GM06990 (cell line): Measurements from ENCODE around the gene PKIG.

Experiments
- DNase-seq: peaks from one replicate; pipeline ENCODE4 v3.0.0-alpha.2; 2011; ENCODE audit not compliant: insufficient read length; ENCODE audit errors: extremely low read depth
- H3K27me3 ChIP-seq: replicated peaks from 2 replicates; pipeline ENCODE4 v1.6.0; 2011; ENCODE audit warnings: low read length; ENCODE audit not compliant: control insufficient read depth, insufficient read depth
- H3K36me3 ChIP-seq: 2 replicates; pipeline ENCODE4 v1.5.1; 2011; ENCODE audit warnings: low read length; ENCODE audit not compliant: control insufficient read depth, insufficient read depth
- H3K4me3 ChIP-seq: replicated peaks from 2 replicates; pipeline ENCODE4 v1.5.1; 2011; ENCODE audit warnings: low read depth, mild to moderate bottlenecking, control low read depth, low read length
- TF ChIP-seq, protein P1 (sequence below): IDR thresholded peaks from 2 replicates; pipeline ENCODE4 v1.5.1; 2011; ENCODE audit warnings: low read length, control low read depth, mild to moderate bottlenecking, inconsistent platforms; ENCODE audit not compliant: insufficient read depth, poor library complexity, severe bottlenecking

Gene PKIG

GRCh38 chr20:44601801-44602204 is 19.4 kb downstream of the PKIG start:
- no peaks in the 10 kb centered on the region for H3K27me3 ChIP-seq
- TF ChIP-seq, protein P1, sequence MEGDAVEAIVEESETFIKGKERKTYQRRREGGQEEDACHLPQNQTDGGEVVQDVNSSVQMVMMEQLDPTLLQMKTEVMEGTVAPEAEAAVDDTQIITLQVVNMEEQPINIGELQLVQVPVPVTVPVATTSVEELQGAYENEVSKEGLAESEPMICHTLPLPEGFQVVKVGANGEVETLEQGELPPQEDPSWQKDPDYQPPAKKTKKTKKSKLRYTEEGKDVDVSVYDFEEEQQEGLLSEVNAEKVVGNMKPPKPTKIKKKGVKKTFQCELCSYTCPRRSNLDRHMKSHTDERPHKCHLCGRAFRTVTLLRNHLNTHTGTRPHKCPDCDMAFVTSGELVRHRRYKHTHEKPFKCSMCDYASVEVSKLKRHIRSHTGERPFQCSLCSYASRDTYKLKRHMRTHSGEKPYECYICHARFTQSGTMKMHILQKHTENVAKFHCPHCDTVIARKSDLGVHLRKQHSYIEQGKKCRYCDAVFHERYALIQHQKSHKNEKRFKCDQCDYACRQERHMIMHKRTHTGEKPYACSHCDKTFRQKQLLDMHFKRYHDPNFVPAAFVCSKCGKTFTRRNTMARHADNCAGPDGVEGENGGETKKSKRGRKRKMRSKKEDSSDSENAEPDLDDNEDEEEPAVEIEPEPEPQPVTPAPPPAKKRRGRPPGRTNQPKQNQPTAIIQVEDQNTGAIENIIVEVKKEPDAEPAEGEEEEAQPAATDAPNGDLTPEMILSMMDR: no peak
- no peaks in the 10 kb centered on the region; the same call in none of the 2 replicates for H3K36me3 ChIP-seq
- H3K4me3 ChIP-seq: no peak overlapping the region
- no peak for DNase-seq

DNA sequence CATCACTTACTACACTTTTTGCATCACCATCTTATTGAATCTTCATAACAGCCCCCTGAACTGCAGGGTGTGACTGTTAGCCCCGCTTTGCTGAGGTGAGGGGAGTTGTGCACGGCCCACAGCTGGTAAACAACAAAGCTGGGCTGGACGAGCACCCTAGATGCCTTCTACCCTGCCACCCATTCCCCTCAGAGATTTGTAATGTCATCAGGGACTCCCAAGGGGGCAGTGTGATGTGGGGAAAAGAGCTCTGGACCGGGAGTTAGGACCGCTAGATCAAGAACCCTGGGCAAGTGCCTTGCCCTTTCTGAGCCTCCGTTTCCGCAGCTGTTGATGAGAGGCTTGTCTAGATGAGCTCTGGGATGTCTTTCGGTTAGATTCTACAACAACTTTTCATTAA is 20.9 kb downstream of the PKIG start:
- no peak for DNase-seq
- Histone ChIP-seq H3K27me3 (no peaks in the 10 kb centered on the region), H3K4me3 (no peak overlapping the region), H3K36me3 (no peaks in the 10 kb centered on the region; the same call in none of the 2 replicates)
- TF ChIP-seq, protein P1: peak; percentile 9

DNA sequence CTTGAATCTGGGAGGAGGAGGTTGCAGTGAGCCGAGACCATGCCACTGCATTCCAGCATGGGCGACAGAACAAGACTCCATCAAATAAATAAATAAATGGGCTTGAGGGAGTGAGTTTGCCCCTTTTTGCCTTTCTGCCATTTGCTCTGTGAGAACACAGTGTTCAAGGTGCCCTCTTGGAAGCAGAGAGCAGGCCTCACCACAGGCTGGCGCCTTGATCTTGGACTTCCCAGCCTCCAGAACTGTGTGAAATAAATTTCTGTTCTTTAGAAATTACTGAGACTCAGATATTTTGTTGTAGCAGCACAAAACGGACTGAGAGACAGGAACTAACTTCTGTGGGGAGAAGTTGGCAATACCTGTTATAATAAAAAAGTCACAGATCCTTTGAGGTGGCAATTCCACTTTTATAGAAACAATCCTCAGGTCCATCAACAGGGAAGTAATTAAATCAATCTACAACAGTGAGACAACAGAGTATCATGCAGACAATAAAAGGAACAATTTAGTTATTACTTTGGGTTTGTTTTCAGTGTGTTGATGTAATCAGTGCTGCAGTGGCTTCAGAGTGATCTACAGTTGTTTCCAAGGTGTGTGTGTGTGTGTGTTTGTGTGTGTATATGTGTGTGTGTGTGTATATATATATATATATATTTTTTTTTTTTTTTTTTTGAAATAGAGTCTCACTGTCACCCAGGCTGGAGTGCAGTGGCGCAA is 24.5 kb downstream of the PKIG start:
- Histone ChIP-seq H3K27me3 (no peaks in the 10 kb centered on the region), H3K36me3 (no peaks in the 10 kb centered on the region; the same call in none of the 2 replicates), H3K4me3 (no peak overlapping the region)
- TF ChIP-seq, protein P1: no peak
- DNase-seq: no peak

DNA sequence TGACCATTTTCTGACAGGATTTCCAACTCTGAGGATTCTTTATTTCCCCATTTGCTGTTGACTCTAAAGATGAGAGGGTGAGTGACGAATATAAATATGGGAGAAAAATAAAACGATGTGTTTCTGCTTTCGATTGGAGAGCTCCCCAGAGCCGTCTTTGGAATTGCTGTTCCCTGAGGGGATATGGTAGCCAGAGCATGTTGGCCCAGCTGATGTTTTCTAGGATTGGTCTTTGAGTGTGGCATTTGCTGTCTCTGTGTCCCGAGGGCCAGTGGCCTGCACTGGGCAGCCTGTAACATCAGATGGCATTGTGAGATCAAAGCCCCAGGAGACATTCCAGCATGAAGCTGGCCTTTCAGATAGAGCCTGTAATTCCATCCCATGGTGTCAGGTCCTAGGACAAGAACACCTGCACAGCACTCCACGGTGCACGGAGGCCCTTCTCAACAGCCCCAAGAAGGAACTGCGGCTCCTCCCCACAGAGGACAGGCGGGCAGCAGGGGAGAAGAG is 26.7 kb downstream of the PKIG start:
- TF ChIP-seq, protein P1: no peak
- H3K36me3 ChIP-seq: peaks cover 5% of the 10 kb centered on the region
- H3K27me3 ChIP-seq: no peaks in the 10 kb centered on the region
- H3K4me3 ChIP-seq: no peak overlapping the region
- DNase-seq: no peak

DNA sequence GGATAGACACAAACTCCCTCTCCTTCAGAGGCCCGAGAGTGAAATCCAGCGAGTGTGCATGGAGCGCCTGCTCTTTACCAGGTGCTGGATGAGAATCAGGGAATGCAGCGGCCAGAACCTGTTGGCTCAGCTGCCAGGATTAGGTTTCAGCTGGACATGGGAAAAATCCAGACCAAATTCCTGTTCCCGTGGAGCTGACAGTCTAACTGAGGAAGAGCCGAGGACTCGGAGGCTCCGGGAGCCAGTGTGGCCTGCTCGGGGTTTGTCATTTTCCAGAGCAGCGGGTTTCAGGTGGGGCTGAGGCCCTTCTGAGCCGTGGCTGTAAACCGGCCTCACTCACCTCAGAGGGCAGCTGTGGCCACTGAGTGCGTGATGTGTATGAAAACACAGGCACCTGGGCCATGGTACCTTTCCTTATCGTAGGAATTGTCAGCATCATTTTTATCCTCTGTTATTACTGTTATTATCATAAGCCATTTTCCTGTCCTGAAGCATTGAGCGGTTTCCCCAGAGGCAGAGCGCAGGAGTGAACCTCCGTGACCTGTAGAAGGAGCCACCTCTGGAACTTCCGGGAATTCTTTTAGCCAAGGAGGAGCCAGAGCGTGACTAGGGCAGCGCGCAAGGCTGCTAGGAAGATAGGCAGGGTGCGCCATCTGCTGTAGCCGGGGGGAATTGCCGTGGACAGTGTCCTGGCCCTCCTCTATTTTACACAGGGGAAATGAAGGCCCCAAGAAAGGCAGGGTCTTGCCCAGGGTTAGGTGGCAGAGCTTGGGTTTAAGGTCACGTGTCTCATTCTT is 27.3 kb downstream of the PKIG start:
- Histone ChIP-seq H3K27me3 (no peaks in the 10 kb centered on the region), H3K36me3 (peaks cover 9% of the 10 kb centered on the region), H3K4me3 (no peak overlapping the region; the same call in 1 of the 2 replicates)
- DNase-seq: peak; percentile 75
- TF ChIP-seq, protein P1: peak; percentile 98
